Thoracic aorta (tissue), 2 donors: Measurements from ENCODE around the gene TMSB4X. TPM values are rescaled to one million over a fixed set of nuclear protein-coding genes. Genes with fewer than 3 reads are reported as not detected.

Experiments used
- ATAC-seq: fragments of 150-250 bp; one replicate; pipeline ENCODE4 v1.8.0; 2017; ENCODE audit warnings: low read depth; ENCODE audit not compliant: insufficient number of reproducible peaks, low FRiP score
- DNase-seq: peaks from one replicate; pipeline ENCODE4 v3.0.0-alpha.2; 2020; ENCODE audit warnings: low spot score
- H3K27ac ChIP-seq, 2 donors: fragments of 200-600 bp; sonication (generic); 1 replicate in 1 of 2; 2 replicates in 1 of 2; pipeline ENCODE4 v1.5.1; 2016; ENCODE audit warnings: mild to moderate bottlenecking in 2 of 2, moderate library complexity in 2 of 2
- H3K27me3 ChIP-seq: fragments of 200-600 bp; sonication (generic); replicated peaks from 2 replicates; pipeline ENCODE4 v1.6.0; 2016; ENCODE audit warnings: mild to moderate bottlenecking; ENCODE audit not compliant: insufficient read depth
- H3K36me3 ChIP-seq: fragments of 200-600 bp; sonication (generic); one replicate; pipeline ENCODE4 v1.5.1; 2016
- H3K4me1 ChIP-seq, 2 donors: fragments of 200-600 bp; sonication (generic); 1 replicate in 1 of 2; 2 replicates in 1 of 2; pipeline versions ENCODE4 v1.5.1 to v1.6.0; 2016; ENCODE audit warnings: low read depth in 2 of 2, mild to moderate bottlenecking in 1 of 2; ENCODE audit not compliant: control insufficient read depth in 1 of 2
- H3K4me3 ChIP-seq: fragments of 200-600 bp; sonication (generic); 2 replicates; pipeline ENCODE4 v1.5.1; 2016; ENCODE audit warnings: mild to moderate bottlenecking
- H3K9me3 ChIP-seq: fragments of 200-600 bp; sonication (generic); 2 replicates; pipeline ENCODE4 v1.5.1; 2016
- total RNA-seq, 2 donors: library from RNA; depleted of rRNA; stranded (reverse); fragments of >200 nt; gene quantifications; one replicate each; pipeline versions ENCODE4 v1.1.0 to v1.2.3, GENCODE V29; 2016
- TF ChIP-seq, protein P1 (sequence below): fragments of 200-600 bp; sonication (generic); IDR thresholded peaks from one replicate; pipeline ENCODE4 v1.5.1; 2019; ENCODE audit warnings: antibody characterized with exemption

Gene TMSB4X
- total RNA-seq, 2 donors from 2014 or later, result 3,886 to 3,920 TPM

DNA sequence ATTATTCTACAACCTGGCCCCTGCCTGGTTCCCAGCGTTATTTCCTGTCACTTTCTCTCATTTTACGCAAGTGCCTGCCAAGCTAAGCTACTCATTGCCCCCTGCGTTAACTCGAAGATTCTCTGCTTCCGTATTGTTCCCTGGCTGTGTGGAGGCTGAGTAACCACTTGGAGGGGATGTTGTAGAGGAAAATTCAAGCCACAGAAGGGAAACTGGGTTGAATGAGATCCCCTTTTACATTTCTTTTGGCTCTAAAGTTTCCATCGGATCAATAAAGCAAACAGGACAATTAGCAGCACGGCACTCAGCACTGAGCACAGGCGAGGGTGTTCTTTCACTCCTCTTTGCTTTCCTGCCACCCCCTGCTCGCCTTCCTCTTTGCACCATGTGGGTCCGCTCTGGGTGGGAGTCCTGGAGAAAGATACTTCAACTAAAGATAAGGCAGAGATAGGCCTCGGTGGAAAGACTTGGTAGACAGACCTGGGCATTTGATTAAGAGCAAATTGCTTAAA, 4.2 kb upstream of the TMSB4X start:
- Histone ChIP-seq H3K9me3 (no peaks in the 10 kb centered on the region), H3K27ac (peak overlapping the region; percentile 91 to 93), H3K27me3 (no peaks in the 10 kb centered on the region), H3K4me3 (peak overlapping the region; percentile 61), H3K4me1 (peaks cover 6 to 18% of the 10 kb centered on the region in 2 donors), H3K36me3 (no peaks in the 10 kb centered on the region)
- peak; percentile 52 for ATAC-seq
- TF ChIP-seq, protein P1, sequence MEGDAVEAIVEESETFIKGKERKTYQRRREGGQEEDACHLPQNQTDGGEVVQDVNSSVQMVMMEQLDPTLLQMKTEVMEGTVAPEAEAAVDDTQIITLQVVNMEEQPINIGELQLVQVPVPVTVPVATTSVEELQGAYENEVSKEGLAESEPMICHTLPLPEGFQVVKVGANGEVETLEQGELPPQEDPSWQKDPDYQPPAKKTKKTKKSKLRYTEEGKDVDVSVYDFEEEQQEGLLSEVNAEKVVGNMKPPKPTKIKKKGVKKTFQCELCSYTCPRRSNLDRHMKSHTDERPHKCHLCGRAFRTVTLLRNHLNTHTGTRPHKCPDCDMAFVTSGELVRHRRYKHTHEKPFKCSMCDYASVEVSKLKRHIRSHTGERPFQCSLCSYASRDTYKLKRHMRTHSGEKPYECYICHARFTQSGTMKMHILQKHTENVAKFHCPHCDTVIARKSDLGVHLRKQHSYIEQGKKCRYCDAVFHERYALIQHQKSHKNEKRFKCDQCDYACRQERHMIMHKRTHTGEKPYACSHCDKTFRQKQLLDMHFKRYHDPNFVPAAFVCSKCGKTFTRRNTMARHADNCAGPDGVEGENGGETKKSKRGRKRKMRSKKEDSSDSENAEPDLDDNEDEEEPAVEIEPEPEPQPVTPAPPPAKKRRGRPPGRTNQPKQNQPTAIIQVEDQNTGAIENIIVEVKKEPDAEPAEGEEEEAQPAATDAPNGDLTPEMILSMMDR, result peak; percentile 30
- no peak for DNase-seq

- TF ChIP-seq, protein P1, result no peak
- DNase-seq, result no peak
- Histone ChIP-seq H3K9me3 (no peaks in the 10 kb centered on the region), H3K4me3 (peak overlapping the region; percentile 61), H3K27ac (peak overlapping the region; percentile 91 to 93), H3K4me1 (peaks cover 6 to 18% of the 10 kb centered on the region in 2 donors), H3K36me3 (no peaks in the 10 kb centered on the region), H3K27me3 (no peaks in the 10 kb centered on the region)
- no peak for ATAC-seq
Observed at GRCh38 chrX:12971282-12972003, 3.5 kb upstream of the TMSB4X start.

DNA sequence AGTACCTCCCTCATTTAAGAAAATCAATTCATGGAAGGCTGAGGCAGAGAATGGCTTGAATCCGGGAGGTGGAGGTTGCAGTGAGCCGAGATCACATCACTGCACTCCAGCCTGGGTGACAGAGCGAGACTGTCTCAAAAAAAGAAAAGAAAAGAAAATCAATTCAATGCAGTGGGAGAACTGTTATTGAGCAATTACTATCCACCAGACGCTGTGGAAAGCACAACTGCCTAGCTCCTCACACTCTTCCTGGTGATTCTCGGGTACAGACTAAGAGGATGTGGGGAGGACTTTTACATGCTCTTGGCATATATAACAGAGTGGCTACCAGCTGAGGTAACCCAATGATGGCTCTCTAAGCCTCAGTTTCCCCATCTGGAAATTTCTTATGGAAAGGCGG, 2.7 kb upstream of the TMSB4X start:
- Histone ChIP-seq H3K36me3 (no peaks in the 10 kb centered on the region), H3K9me3 (no peaks in the 10 kb centered on the region), H3K4me3 (peak overlapping the region; percentile 61), H3K4me1 (peaks cover 6 to 18% of the 10 kb centered on the region in 2 donors), H3K27ac (peak overlapping the region; percentile 91 to 93), H3K27me3 (no peaks in the 10 kb centered on the region)
- no peak for DNase-seq
- TF ChIP-seq, protein P1, result no peak
- no peak for ATAC-seq

- ATAC-seq, result no peak
- no peak for DNase-seq
- H3K36me3 ChIP-seq, result no peaks in the 10 kb centered on the region
- no peaks in the 10 kb centered on the region for H3K9me3 ChIP-seq
- peaks cover 6 to 18% of the 10 kb centered on the region in 2 donors for H3K4me1 ChIP-seq
- no peaks in the 10 kb centered on the region for H3K27me3 ChIP-seq
- TF ChIP-seq, protein P1, result no peak
- H3K27ac ChIP-seq, result peak overlapping the region; percentile 98 to 99
- peak overlapping the region; percentile 96 for H3K4me3 ChIP-seq
Observed at GRCh38 chrX:12972878-12973560, 1.9 kb upstream of the TMSB4X start.

DNA sequence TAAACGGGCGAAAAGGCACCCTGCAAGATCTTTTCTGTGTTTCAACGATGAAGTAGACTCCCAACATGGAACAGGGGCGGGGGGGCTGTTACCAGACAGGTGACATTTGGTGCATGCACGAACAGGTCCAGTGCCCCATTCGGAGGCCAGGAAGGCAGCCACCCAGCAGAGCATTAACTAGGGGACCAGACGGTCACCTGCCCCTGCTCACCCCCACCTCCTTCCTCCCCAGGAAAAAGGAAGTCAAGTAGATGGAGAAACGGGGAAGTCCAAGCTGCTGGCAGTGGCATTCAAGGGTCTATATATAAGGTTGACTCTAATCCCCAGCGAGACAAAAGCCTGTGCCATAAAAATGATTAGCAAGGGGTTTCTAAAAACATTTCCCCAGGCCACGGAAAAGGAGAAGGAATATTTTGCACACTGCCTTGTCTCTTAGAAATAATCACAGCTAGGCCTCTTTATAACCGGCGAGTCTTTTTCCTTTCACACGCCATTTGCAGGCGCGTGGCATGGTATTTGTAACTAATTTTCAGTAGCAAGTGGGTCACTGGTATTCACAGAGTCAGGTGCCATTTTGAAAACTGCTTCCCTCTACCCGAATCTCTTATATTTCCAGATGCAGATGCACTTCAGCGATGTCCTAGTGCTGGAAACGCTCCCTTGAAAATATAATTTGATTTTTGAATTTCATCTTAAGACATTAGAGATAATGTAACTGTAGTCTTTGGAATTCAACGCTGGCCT, 1.2 kb upstream of the TMSB4X start:
- ATAC-seq, result no peak

More for the DNA sequence above, 1.2 kb upstream of the TMSB4X start:
- Histone ChIP-seq H3K27ac (peak overlapping the region; percentile 98 to 99), H3K4me1 (peaks cover 6 to 18% of the 10 kb centered on the region in 2 donors), H3K9me3 (no peaks in the 10 kb centered on the region), H3K4me3 (peak overlapping the region; percentile 96), H3K36me3 (no peaks in the 10 kb centered on the region), H3K27me3 (no peaks in the 10 kb centered on the region)
- DNase-seq, result no peak
- TF ChIP-seq, protein P1, result no peak
